Measurements from ENCODE around the gene CLSTN2.

GRCh38 chr3:140006331-140006730 is 71.3 kb downstream of the CLSTN2 start:
- TF ChIP-seq EZH2 (IDR thresholded peaks at IDR 0.05; ENCODE audit: borderline replicate concordance, low read length) = no peak
- TF ChIP-seq CTCF (conservative IDR thresholded peaks at IDR 0.05 in 1 of 2, IDR thresholded peaks at IDR 0.05 in 1 of 2; ENCODE audit: extremely low read depth in 1 of 2, insufficient read depth in 1 of 2, low read depth in 1 of 2, low read length in 2 of 2) = no peak
